ENCODE results near the gene FZR1.

DNA sequence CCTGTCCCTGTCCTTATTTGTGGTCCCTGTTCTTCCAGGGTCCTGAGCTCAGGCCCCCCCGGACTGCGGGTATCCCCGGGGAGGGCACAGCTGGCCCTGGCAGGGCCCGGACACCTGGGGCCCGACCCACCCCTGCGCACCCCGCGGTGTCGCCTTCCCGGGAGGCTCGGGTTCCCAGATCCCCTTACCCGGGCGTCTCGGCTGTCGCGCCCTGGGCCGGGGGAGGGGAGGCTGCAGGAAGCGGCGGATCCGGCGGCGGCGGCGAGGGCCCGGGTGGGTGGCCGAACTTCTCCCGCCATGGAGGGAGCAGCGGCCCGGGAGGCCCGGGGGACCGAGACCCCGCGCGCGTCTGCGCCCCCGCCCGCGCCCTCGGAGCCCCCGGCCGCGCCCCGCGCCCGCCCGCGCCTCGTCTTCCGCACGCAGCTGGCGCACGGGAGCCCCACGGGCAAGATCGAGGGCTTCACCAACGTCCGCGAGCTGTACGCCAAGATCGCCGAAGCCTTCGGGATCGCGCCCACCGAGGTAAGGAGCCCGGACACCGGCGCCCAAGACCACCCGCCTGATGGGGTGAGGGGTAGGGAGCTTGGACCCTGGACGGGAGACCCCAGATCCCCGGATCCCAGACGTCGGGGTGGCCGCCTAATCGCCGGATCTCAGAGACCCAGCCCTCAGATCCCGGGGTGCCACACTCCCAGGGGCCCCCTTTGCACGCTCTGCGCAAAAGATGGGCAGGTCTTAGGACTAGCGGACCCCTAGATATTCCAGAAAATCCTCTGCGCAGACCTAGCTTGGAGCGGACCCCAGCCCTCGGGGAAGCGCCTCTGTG, 79.4 kb downstream of the FZR1 start, which contains the start of gene GIPC3:
- TF ChIP-seq POLR2AphosphoS5 (IDR thresholded peaks at IDR 0.05): no peak
- TF ChIP-seq, protein P1, sequence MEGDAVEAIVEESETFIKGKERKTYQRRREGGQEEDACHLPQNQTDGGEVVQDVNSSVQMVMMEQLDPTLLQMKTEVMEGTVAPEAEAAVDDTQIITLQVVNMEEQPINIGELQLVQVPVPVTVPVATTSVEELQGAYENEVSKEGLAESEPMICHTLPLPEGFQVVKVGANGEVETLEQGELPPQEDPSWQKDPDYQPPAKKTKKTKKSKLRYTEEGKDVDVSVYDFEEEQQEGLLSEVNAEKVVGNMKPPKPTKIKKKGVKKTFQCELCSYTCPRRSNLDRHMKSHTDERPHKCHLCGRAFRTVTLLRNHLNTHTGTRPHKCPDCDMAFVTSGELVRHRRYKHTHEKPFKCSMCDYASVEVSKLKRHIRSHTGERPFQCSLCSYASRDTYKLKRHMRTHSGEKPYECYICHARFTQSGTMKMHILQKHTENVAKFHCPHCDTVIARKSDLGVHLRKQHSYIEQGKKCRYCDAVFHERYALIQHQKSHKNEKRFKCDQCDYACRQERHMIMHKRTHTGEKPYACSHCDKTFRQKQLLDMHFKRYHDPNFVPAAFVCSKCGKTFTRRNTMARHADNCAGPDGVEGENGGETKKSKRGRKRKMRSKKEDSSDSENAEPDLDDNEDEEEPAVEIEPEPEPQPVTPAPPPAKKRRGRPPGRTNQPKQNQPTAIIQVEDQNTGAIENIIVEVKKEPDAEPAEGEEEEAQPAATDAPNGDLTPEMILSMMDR (IDR thresholded peaks at IDR 0.05 in 8 of 11, conservative IDR thresholded peaks at IDR 0.05 in 3 of 11): no peak

All from spleen (tissue), 7 donors.